ENCODE measurements around the gene MCHR2.

The MCHR2 gene

DNA sequence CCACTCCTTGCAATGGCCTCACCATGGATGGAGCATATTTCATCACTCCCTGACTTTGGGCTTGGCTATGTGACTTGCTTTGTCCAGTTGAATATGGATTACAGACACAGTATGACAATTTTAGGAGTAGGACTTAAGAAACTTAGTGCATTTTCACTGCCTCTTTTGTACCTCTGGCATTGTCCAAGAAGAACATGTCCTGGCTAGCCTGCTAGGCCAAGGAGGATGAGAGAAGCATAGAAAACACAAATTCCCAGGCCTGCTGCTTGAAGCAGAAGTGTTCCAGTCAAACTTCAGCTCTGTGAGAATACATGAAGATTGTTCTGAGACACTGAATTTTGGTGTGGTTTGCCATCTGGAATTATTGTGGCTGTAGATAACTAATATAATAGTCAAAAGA, 3.1 kb upstream of the MCHR2 start:
- H3K4me3 ChIP-seq (ENCODE audit: low read length): no peak overlapping the region
- peak; percentile 62 for DNase-seq (ENCODE audit: low read depth)
- TF ChIP-seq, protein P1, sequence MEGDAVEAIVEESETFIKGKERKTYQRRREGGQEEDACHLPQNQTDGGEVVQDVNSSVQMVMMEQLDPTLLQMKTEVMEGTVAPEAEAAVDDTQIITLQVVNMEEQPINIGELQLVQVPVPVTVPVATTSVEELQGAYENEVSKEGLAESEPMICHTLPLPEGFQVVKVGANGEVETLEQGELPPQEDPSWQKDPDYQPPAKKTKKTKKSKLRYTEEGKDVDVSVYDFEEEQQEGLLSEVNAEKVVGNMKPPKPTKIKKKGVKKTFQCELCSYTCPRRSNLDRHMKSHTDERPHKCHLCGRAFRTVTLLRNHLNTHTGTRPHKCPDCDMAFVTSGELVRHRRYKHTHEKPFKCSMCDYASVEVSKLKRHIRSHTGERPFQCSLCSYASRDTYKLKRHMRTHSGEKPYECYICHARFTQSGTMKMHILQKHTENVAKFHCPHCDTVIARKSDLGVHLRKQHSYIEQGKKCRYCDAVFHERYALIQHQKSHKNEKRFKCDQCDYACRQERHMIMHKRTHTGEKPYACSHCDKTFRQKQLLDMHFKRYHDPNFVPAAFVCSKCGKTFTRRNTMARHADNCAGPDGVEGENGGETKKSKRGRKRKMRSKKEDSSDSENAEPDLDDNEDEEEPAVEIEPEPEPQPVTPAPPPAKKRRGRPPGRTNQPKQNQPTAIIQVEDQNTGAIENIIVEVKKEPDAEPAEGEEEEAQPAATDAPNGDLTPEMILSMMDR (IDR thresholded peaks at IDR 0.05; ENCODE audit: insufficient read depth, low read depth, low read length, missing control alignments): no peak

DNA sequence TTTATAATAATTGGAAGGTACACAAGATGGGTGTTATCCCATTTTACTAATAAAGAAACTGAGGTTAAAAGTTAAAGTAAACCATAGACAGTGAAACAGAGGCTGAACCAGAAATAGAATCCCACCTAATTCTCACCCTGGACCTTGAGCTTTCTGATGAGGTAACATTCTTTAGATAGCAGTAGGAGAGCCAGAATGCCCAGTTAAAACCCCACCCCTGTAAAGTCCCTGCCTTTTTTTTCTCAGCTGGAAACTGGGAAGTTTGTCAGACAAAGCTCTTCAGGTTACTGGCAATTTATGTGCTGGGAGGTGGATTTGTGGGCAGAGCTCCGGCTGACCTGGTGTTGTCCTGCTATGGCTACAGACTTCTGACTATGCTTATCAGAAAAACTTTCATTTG, 1.9 kb upstream of the MCHR2 start:
- TF ChIP-seq, protein P1 (IDR thresholded peaks at IDR 0.05; ENCODE audit: insufficient read depth, low read depth, low read length, missing control alignments): no peak
- H3K4me3 ChIP-seq (ENCODE audit: low read length): no peak overlapping the region
- no peak for DNase-seq (ENCODE audit: low read depth)

DNA sequence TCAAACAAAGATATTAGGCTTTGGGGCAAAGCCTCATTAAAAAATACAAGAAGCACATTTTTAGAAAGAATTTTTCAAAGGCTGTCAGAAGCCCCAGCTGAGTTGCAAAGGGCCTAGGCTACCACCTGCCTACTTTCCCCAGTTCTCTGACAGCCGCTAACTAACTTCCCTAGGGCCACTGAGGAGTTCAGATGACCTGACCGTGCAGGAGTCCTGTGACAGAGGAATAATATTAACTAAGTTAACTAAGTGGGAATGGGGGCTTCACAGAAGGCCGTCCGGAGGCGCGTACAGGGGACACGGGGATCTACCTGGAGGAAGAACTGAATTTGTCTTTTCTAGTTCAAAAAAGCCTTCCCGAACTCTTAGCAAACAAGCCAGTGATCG, 884 bp downstream of the MCHR2 start:
- H3K4me3 ChIP-seq (ENCODE audit: low read length): no peak overlapping the region

DNA sequence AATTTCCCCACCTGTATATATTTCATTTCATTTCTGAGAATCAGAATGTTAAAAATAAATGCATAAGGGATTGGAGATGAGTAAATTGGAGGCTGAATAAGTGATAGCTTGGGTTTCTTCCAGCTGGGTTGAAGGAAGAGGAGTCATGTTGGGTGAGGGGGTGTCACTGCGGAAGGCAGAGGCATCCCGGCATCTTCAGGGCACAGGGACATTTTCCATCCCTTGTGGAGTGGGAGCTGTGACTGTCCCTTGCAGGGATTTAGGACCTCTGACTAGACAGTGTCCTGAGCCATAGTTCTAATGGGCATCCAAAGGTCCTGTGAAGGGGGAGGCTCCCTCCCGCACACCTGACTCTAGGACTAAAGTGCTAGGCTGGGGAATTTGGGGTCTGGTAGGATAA, 2.1 kb downstream of the MCHR2 start:
- no peak for DNase-seq (ENCODE audit: low read depth)
- TF ChIP-seq, protein P1 (IDR thresholded peaks at IDR 0.05; ENCODE audit: insufficient read depth, low read depth, low read length, missing control alignments): no peak
- H3K4me3 ChIP-seq (ENCODE audit: low read length): no peak overlapping the region

More for the DNA sequence above, 884 bp downstream of the MCHR2 start:
- TF ChIP-seq, protein P1 (IDR thresholded peaks at IDR 0.05; ENCODE audit: insufficient read depth, low read depth, low read length, missing control alignments): no peak
- no peak for DNase-seq (ENCODE audit: low read depth)

DNA sequence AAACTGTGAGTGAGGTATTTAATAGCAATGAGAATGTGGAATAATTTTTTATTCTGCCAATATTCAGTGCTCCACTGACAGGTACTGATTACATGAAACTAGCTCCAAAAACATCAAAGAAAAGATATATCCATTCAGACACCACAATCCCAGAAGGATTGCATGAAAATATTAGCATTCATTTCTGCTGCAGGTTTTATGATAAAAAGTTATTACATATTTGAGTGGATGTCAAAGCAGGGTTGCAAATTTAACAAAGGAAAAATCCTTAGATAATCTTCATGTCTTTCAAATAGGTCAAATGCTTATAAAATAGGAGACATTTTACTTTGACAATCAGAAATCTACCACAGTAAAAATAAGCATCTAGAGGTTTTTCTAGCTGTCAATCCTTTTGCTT, 13.3 kb downstream of the MCHR2 start:
- H3K4me3 ChIP-seq (ENCODE audit: low read length): no peak overlapping the region
- DNase-seq (ENCODE audit: low read depth): no peak
- TF ChIP-seq, protein P1 (IDR thresholded peaks at IDR 0.05; ENCODE audit: insufficient read depth, low read depth, low read length, missing control alignments): no peak

DNA sequence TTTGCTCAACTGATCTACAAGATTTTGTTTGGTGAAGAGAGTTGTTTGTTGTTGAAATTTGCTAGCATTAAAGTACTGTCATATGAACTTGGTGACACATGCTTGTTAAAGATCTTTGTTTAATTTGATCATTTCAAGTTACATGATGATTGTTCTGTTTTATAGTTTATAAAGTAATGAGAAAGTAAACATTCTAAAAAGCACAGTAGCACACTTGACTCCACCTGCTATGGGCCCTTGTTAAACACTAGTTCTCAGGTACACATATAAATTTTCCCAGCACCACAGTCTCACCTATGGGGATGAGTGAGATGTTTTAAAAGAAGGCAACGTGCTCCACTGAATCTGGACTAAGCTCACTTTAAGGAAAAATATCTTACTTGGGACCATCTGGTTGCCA, 14.1 kb downstream of the MCHR2 start:
- TF ChIP-seq, protein P1 (IDR thresholded peaks at IDR 0.05; ENCODE audit: insufficient read depth, low read depth, low read length, missing control alignments): no peak
- no peak overlapping the region for H3K4me3 ChIP-seq (ENCODE audit: low read length)
- DNase-seq (ENCODE audit: low read depth): no peak

DNA sequence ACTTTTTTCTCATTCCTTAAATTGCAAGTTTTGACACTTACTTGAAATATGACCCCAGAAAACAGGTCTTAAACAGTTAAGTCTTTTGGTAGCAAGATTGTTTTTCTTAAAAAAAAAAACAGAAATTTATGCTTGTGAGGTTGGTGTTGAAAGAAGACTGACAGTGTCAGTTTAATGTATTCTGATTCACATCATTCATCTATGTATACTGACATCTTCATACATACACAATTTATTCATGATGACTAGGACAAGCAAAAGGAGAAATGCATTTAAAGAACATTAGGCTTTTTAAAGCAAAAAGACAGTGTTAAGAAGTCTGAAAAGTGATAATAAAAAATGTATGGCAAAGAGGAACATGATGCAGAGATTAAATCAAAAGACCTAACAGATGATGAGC, 27.0 kb downstream of the MCHR2 start:
- no peak for DNase-seq (ENCODE audit: low read depth)
- H3K4me3 ChIP-seq (ENCODE audit: low read length): no peak overlapping the region
- TF ChIP-seq, protein P1 (IDR thresholded peaks at IDR 0.05; ENCODE audit: insufficient read depth, low read depth, low read length, missing control alignments): no peak

All from epithelial cell of esophagus (primary cell).